ENCODE data around the gene SMIM11. TPM values are rescaled to one million over a fixed set of nuclear protein-coding genes. Genes with fewer than 3 reads are reported as not detected.
A peak's percentile ranks its signal among the peaks of the same experiment; 100 is the strongest.

Gene SMIM11
- total and polyA plus RNA-seq, 8 donors: 3.1 to 18.0 (median 7.5) TPM

GRCh38 chr21:34358866-34359265 lies 16.4 kb upstream of the SMIM11 start:
- TF ChIP-seq CTCF (IDR thresholded peaks at IDR 0.05): no peak
- intact Hi-C loops (cut with DNase I): no loop called here
- peaks cover 0 to 7% of the 10 kb centered on the region in 2 donors for H3K4me1 ChIP-seq

GRCh38 chr21:34360488-34361241 lies 14.6 kb upstream of the SMIM11 start:
- Histone ChIP-seq H3K4me1 (peaks cover 0 to 7% of the 10 kb centered on the region in 2 donors), H3K27me3 (peaks cover 0 to 19% of the 10 kb centered on the region in 2 donors), H3K27ac (no peak overlapping the region), H3K36me3 (no peaks in the 10 kb centered on the region), H3K4me3 (no peak overlapping the region), H3K9me3 (no peaks in the 10 kb centered on the region)
- DNase-seq: no peak
- ATAC-seq: no peak
- intact Hi-C loops (cut with DNase I): no loop called here
- TF ChIP-seq CTCF (IDR thresholded peaks at IDR 0.05): no peak

More at GRCh38 chr21:34358866-34359265, 16.4 kb upstream of the SMIM11 start:
- no peaks in the 10 kb centered on the region for H3K36me3 ChIP-seq
- no peaks in the 10 kb centered on the region for H3K9me3 ChIP-seq
- DNase-seq: no peak
- no peak overlapping the region for H3K27ac ChIP-seq
- no peak for ATAC-seq
- peaks cover 0 to 19% of the 10 kb centered on the region in 2 donors for H3K27me3 ChIP-seq
- H3K4me3 ChIP-seq: no peak overlapping the region

GRCh38 chr21:34362136-34362444 lies 13.2 kb upstream of the SMIM11 start:
- DNase-seq (no peak), ATAC-seq (peak; percentile 11)
- H3K36me3 ChIP-seq: no peaks in the 10 kb centered on the region
- H3K4me1 ChIP-seq: peaks cover 0 to 7% of the 10 kb centered on the region in 2 donors
- no peak overlapping the region for H3K4me3 ChIP-seq
- H3K27ac ChIP-seq: no peak overlapping the region
- TF ChIP-seq CTCF (IDR thresholded peaks at IDR 0.05): peak in 1 of 2 donors; percentile 25
- peaks cover 0 to 19% of the 10 kb centered on the region in 2 donors for H3K27me3 ChIP-seq
- H3K9me3 ChIP-seq: no peaks in the 10 kb centered on the region
- intact Hi-C loops (cut with DNase I): no loop called here

- no peak for ATAC-seq
- no peak overlapping the region for H3K4me3 ChIP-seq
- intact Hi-C loops (cut with DNase I): no loop called here
- no peak for DNase-seq
- H3K4me1 ChIP-seq: peaks cover 0 to 7% of the 10 kb centered on the region in 2 donors
- H3K36me3 ChIP-seq: no peaks in the 10 kb centered on the region
- peaks cover 0 to 19% of the 10 kb centered on the region in 2 donors for H3K27me3 ChIP-seq
- no peak overlapping the region for H3K27ac ChIP-seq
- no peak for TF ChIP-seq CTCF (IDR thresholded peaks at IDR 0.05)
- no peaks in the 10 kb centered on the region for H3K9me3 ChIP-seq
Observed at GRCh38 chr21:34362670-34363069, 12.6 kb upstream of the SMIM11 start.

- Histone ChIP-seq H3K4me1 (peaks cover 0 to 7% of the 10 kb centered on the region in 2 donors), H3K27me3 (peaks cover 0 to 19% of the 10 kb centered on the region in 2 donors), H3K27ac (no peak within 1 kb of the TSS), H3K4me3 (no peak within 1 kb of the TSS), H3K36me3 (no peaks in the 10 kb centered on the region), H3K9me3 (no peaks in the 10 kb centered on the region)
- DNase-seq (no peak), ATAC-seq (no peak)
- intact Hi-C loops (cut with DNase I): no loop called here
- TF ChIP-seq CTCF (IDR thresholded peaks at IDR 0.05): no peak
Observed at GRCh38 chr21:34363733-34364132, 11.6 kb upstream of the SMIM11 start, which contains the start of gene KCNE2. KCNE2 (plus strand) TSS chr21:34364006; CDS start chr21:34370479, 6,473 bp downstream.

Measured in left lung (tissue), 10 donors.